Peyer's patch (tissue), 4 donors: Measurements from ENCODE around the gene MTX3. TPM values are rescaled to one million over a fixed set of nuclear protein-coding genes. Genes with fewer than 3 reads are reported as not detected.
A peak's percentile ranks its signal among the peaks of the same experiment; 100 is the strongest.

Experiments
- DNase-seq, 3 donors: peaks; one replicate each; pipeline ENCODE4 v3.0.0-alpha.2; 2017 to 2019
- H3K27ac ChIP-seq, 4 donors: fragments of 200-600 bp; sonication (generic); one replicate each; pipeline ENCODE4 v1.5.1; 2016 to 2019
- H3K27me3 ChIP-seq, 2 donors: fragments of 200-600 bp; sonication (generic); one replicate each; pipeline ENCODE4 v1.5.1; 2019
- H3K36me3 ChIP-seq, 3 donors: fragments of 200-600 bp; sonication (generic); one replicate each; pipeline ENCODE4 v1.5.1; 2016 to 2019
- H3K4me1 ChIP-seq, 4 donors: fragments of 200-600 bp; sonication (generic); one replicate each; pipeline ENCODE4 v1.5.1; 2016 to 2019
- H3K4me3 ChIP-seq, 4 donors: fragments of 200-600 bp; sonication (generic); 1 replicate in 3 of 4; 2 replicates in 1 of 4; pipeline ENCODE4 v1.5.1; 2016 to 2019; ENCODE audit warnings: mild to moderate bottlenecking in 1 of 4
- H3K9me3 ChIP-seq, 4 donors: fragments of 200-600 bp; sonication (generic); one replicate each; pipeline ENCODE4 v1.5.1; 2016 to 2019; ENCODE audit warnings: mild to moderate bottlenecking in 1 of 4
- POLR2A ChIP-seq, 2 donors: fragments of 450-650 bp; IDR thresholded peaks; one replicate each; pipeline ENCODE4 v1.5.1; 2017; ENCODE audit warnings: antibody characterized with exemption in 2 of 2, mild to moderate bottlenecking in 2 of 2, moderate library complexity in 2 of 2
- total RNA-seq, 4 donors: library from RNA; depleted of rRNA; stranded (reverse); fragments of >200 nt; gene quantifications; one replicate each; pipeline ENCODE4 v1.1.0, GENCODE V29; 2016
- TF ChIP-seq, protein P1 (sequence below), 6 experiments: fragments of 450-650 bp in 4 of 6; fragments of 200-600 bp in 2 of 6; sonication (generic) in 1 of 6; IDR thresholded peaks; one replicate each; pipeline ENCODE4 v1.5.1; 2017 to 2019; ENCODE audit warnings: antibody characterized with exemption in 6 of 6, mild to moderate bottlenecking in 3 of 6, moderate library complexity in 1 of 6

Gene MTX3
- total RNA-seq, 4 donors from 2014 or later = 8.4 to 11.6 (median 9.2) TPM

DNA sequence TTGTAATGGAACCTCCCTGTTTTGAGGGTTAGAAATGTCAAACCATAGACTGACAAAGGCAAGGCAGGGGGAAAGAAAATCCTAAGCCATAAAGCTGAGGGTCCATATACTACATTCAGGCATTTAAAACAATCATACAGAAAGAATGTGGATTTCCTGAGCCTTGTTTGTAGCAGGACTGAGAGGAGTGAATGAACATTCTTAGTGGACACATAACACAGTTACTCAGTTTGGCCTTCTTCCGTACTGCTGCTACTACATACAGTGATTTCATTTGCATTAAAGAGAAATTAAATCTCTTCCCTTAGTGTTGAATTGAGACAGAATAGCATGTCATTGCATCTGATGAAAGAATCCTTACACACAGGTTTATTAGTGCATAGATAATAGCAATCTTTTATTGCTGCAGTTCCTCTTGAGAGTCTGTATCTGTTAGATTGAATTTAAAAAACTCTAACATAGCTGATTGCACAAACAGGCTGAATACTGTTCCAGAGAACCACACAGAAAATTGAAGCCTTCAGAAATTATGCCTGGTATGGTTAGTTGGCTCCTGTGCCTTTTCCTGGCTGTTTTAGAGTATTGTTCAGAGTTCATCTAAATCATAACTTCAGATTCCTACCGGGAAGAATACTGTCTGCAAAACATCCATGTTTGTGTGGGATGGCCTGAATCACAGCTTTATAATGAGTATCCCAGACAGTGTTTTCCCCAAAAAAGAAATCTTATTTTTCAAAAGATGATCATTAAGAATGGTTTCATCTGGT, 2.0 kb upstream of the MTX3 start:
- H3K4me1 ChIP-seq = peaks cover 0 to 11% (median 3%) of the 10 kb centered on the region in 4 donors
- H3K36me3 ChIP-seq = peaks cover 0 to 7% (median 0%) of the 10 kb centered on the region in 3 donors
- DNase-seq = no peak
- H3K27ac ChIP-seq = no peak overlapping the region
- H3K4me3 ChIP-seq = no peak overlapping the region
- no peaks in the 10 kb centered on the region for H3K9me3 ChIP-seq
- H3K27me3 ChIP-seq = no peaks in the 10 kb centered on the region
- no peak for TF ChIP-seq POLR2A (IDR thresholded peaks at IDR 0.05)
- TF ChIP-seq, protein P1, sequence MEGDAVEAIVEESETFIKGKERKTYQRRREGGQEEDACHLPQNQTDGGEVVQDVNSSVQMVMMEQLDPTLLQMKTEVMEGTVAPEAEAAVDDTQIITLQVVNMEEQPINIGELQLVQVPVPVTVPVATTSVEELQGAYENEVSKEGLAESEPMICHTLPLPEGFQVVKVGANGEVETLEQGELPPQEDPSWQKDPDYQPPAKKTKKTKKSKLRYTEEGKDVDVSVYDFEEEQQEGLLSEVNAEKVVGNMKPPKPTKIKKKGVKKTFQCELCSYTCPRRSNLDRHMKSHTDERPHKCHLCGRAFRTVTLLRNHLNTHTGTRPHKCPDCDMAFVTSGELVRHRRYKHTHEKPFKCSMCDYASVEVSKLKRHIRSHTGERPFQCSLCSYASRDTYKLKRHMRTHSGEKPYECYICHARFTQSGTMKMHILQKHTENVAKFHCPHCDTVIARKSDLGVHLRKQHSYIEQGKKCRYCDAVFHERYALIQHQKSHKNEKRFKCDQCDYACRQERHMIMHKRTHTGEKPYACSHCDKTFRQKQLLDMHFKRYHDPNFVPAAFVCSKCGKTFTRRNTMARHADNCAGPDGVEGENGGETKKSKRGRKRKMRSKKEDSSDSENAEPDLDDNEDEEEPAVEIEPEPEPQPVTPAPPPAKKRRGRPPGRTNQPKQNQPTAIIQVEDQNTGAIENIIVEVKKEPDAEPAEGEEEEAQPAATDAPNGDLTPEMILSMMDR (IDR thresholded peaks at IDR 0.05) = no peak

GRCh38 chr5:79990205-79990597, 861 bp downstream of the MTX3 start:
- no peaks in the 10 kb centered on the region for H3K9me3 ChIP-seq
- TF ChIP-seq, protein P1 (IDR thresholded peaks at IDR 0.05) = no peak
- no peak for TF ChIP-seq POLR2A (IDR thresholded peaks at IDR 0.05)
- peak overlapping the region in 2 of 4 donors; percentile 72 to 76 for H3K27ac ChIP-seq

GRCh38 chr5:79986260-79986659, 4.8 kb downstream of the MTX3 start:
- DNase-seq = no peak
- H3K36me3 ChIP-seq = peaks cover 0 to 67% (median 0%) of the 10 kb centered on the region in 3 donors
- peaks cover 0 to 5% (median under 1%) of the 10 kb centered on the region in 4 donors for H3K4me1 ChIP-seq
- no peak overlapping the region for H3K27ac ChIP-seq
- no peak overlapping the region for H3K4me3 ChIP-seq
- no peaks in the 10 kb centered on the region for H3K27me3 ChIP-seq
- no peaks in the 10 kb centered on the region for H3K9me3 ChIP-seq
- no peak for TF ChIP-seq POLR2A (IDR thresholded peaks at IDR 0.05)
- TF ChIP-seq, protein P1 (IDR thresholded peaks at IDR 0.05) = no peak

More at GRCh38 chr5:79990205-79990597, 861 bp downstream of the MTX3 start:
- DNase-seq = no peak
- peaks cover 0 to 33% (median 0%) of the 10 kb centered on the region in 3 donors for H3K36me3 ChIP-seq
- peaks cover 0 to 11% (median 3%) of the 10 kb centered on the region in 4 donors for H3K4me1 ChIP-seq
- H3K27me3 ChIP-seq = no peaks in the 10 kb centered on the region
- peak overlapping the region in 3 of 4 donors; percentile 76 to 89 (median 82) for H3K4me3 ChIP-seq

DNA sequence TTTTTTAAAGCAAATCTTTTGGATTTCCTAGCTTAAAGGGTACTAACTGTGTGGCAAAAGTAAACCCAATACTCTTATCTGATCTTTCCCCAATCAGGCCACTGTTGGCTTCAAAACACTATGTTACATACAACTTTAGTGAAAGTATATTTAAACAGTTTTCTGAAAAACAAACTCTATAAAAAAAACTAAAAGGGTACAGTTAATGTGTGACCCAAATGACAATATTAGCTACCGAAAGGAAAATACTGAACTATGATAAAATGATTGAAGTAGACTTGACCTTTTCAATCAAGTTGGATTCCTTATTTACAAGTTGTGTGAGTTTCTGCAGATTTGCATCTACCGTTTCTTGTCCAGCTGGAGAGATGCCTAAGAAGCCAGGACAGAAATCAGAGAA, 5.8 kb downstream of the MTX3 start:
- Histone ChIP-seq H3K36me3 (peaks cover 0 to 67% (median 0%) of the 10 kb centered on the region in 3 donors), H3K4me1 (peaks cover 0 to 4% (median 0%) of the 10 kb centered on the region in 4 donors), H3K9me3 (no peaks in the 10 kb centered on the region), H3K27me3 (no peaks in the 10 kb centered on the region), H3K4me3 (no peak overlapping the region), H3K27ac (no peak overlapping the region)
- DNase-seq = no peak
- TF ChIP-seq, protein P1 (IDR thresholded peaks at IDR 0.05) = no peak
- no peak for TF ChIP-seq POLR2A (IDR thresholded peaks at IDR 0.05)

DNA sequence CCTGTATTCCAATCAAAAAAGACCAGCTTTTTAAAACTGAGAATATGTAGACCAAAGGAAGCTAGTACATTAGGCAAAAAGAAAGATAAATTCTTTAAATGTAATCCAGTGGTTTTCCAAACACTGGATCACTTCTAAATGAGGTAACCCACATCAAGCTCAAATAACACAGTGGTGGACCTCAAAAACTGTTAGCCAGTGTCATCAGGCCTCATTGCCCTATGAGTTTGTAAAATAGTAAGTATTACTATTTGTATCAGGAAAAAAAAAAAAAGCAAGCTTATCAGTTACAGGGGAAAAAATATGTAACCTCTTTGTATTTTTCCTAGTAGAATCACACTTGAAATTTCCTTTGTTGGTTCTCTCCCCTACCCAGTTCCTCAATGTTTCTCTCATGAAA, 6.7 kb downstream of the MTX3 start:
- Histone ChIP-seq H3K4me3 (no peak overlapping the region), H3K9me3 (no peaks in the 10 kb centered on the region), H3K27me3 (no peaks in the 10 kb centered on the region), H3K27ac (no peak overlapping the region), H3K36me3 (peaks cover 0 to 67% (median 0%) of the 10 kb centered on the region in 3 donors), H3K4me1 (no peaks in the 10 kb centered on the region)
- DNase-seq = no peak
- TF ChIP-seq, protein P1 (IDR thresholded peaks at IDR 0.05) = no peak
- TF ChIP-seq POLR2A (IDR thresholded peaks at IDR 0.05) = no peak
